AG04450 (cell line): ENCODE results near the gene CFAP69. TPM values are rescaled to one million over a fixed set of nuclear protein-coding genes. Genes with fewer than 3 reads are reported as not detected.
A peak's percentile ranks its signal among the peaks of the same experiment; 100 is the strongest.

Experiments used
- CTCF ChIA-PET: fragments of 300-600, 350-600 bp; formaldehyde crosslinking; extraction: SDS; loops from one replicate; lab custom pipeline; 2022; ENCODE audit warnings: antibody characterized with exemption, inconsistent platforms; lab: Charles Lee
- POLR2A ChIA-PET: fragments of 350-600 bp; formaldehyde crosslinking; extraction: SDS; loops from one replicate; lab custom pipeline; 2021; ENCODE audit warnings: antibody characterized with exemption, inconsistent platforms; lab: Yijun Ruan, JAX
- DNase-seq: peaks from one replicate; pipeline ENCODE4 v3.0.0-alpha.2; 2011; ENCODE audit warnings: low read depth, low spot score
- H3K27ac ChIP-seq: one replicate; pipeline ENCODE4 v1.5.1; 2012; ENCODE audit warnings: low read depth, low read length, control low read depth
- H3K27me3 ChIP-seq: one replicate; pipeline ENCODE4 v1.6.0; 2012; ENCODE audit warnings: low read length; ENCODE audit not compliant: control insufficient read depth, insufficient read depth
- H3K4me3 ChIP-seq: 2 replicates; pipeline ENCODE4 v1.5.1; 2011; ENCODE audit warnings: mild to moderate bottlenecking, low read depth, low read length, control low read depth
- H3K9me3 ChIP-seq: 2 replicates; pipeline ENCODE4 v1.5.1; 2012; ENCODE audit warnings: low read length; ENCODE audit not compliant: control insufficient read depth, insufficient read depth
- CTCF ChIP-seq: IDR thresholded peaks from 2 replicates; pipeline ENCODE4 v1.5.1; 2011; ENCODE audit warnings: low read depth, low read length, control low read depth, inconsistent platforms
- polyA plus RNA-seq: library from polyadenylated mRNA; depleted of rRNA; stranded (reverse); fragments of >200 nt; gene quantifications from 2 replicates; pipeline ENCODE4 v1.2.3, GENCODE V29; 2011

The CFAP69 gene
- polyA plus RNA-seq, 1 experiment, result 2.4 TPM

GRCh38 chr7:90271753-90272152 is 26.8 kb downstream of the CFAP69 start:
- no peak for TF ChIP-seq CTCF
- Histone ChIP-seq H3K27me3 (no peaks in the 10 kb centered on the region), H3K9me3 (no peaks in the 10 kb centered on the region), H3K27ac (no peak overlapping the region), H3K4me3 (no peak overlapping the region)
- DNase-seq, result peak; percentile 15
- ChIA-PET CTCF (interaction anchor here (1.0 kb wide), 1 partner anchor 61 kb away, joined by 3 read pairs; the partner anchor contains the start of gene STEAP2), POLR2A (no interaction called here)

GRCh38 chr7:90272242-90272641 is 27.3 kb downstream of the CFAP69 start:
- CTCF ChIA-PET, result interaction anchor here (1.0 kb wide), 1 partner anchor 61 kb away, joined by 3 read pairs; the partner anchor contains the start of gene STEAP2
- no peaks in the 10 kb centered on the region for H3K27me3 ChIP-seq
- H3K4me3 ChIP-seq, result no peak overlapping the region
- no peak for DNase-seq
- H3K27ac ChIP-seq, result no peak overlapping the region
- no peaks in the 10 kb centered on the region for H3K9me3 ChIP-seq
- POLR2A ChIA-PET, result no interaction called here
- TF ChIP-seq CTCF, result no peak

- no peak overlapping the region for H3K27ac ChIP-seq
- no peaks in the 10 kb centered on the region for H3K9me3 ChIP-seq
- H3K27me3 ChIP-seq, result no peaks in the 10 kb centered on the region
- DNase-seq, result no peak
- ChIA-PET POLR2A (no interaction called here), CTCF (interaction anchor here (1.0 kb wide), 1 partner anchor 154 kb away, joined by 3 read pairs; no protein-coding TSS in a partner anchor)
- no peak for TF ChIP-seq CTCF
- H3K4me3 ChIP-seq, result no peak overlapping the region
These were observed 29.2 kb downstream of the CFAP69 start for GRCh38 chr7:90274161-90274560.

- POLR2A ChIA-PET, result no interaction called here
- Histone ChIP-seq H3K9me3 (no peaks in the 10 kb centered on the region), H3K27me3 (no peaks in the 10 kb centered on the region), H3K4me3 (no peak overlapping the region), H3K27ac (no peak overlapping the region)
- no peak for DNase-seq
- TF ChIP-seq CTCF, result no peak
- CTCF ChIA-PET, result interaction anchor here (0.6 to 1.0 kb wide), 2 partner anchors 152 to 1482 kb away, joined by 3 read pairs; no protein-coding TSS in a partner anchor
These were observed 31.2 kb downstream of the CFAP69 start for GRCh38 chr7:90276033-90276728.

GRCh38 chr7:90288154-90288553 is 43.2 kb downstream of the CFAP69 start:
- DNase-seq, result no peak
- CTCF ChIA-PET, result interaction anchor here (2.4 kb wide), 1 partner anchor 10 kb away, joined by 7 read pairs; no protein-coding TSS in a partner anchor
- Histone ChIP-seq H3K9me3 (no peaks in the 10 kb centered on the region), H3K27ac (no peak overlapping the region), H3K27me3 (no peaks in the 10 kb centered on the region), H3K4me3 (no peak overlapping the region)
- POLR2A ChIA-PET, result no interaction called here
- TF ChIP-seq CTCF, result no peak
